Liver (tissue), 9 donors: ENCODE measurements around the gene CELA3B. TPM values are rescaled to one million over a fixed set of nuclear protein-coding genes. Genes with fewer than 3 reads are reported as not detected.
"Not testable (repeated sequence)": the region's sequence is repeated elsewhere in the genome, so short reads cannot be mapped to it uniquely, and the experiment has no call there.

ENCODE experiments used
- DNase-seq: peaks from one replicate; pipeline ENCODE4 v3.0.0-alpha.2; 2017; ENCODE audit warnings: low spot score
- H3K27ac ChIP-seq, 2 donors: one replicate each; pipeline ENCODE4 v1.7.0; 2013; ENCODE audit warnings: inconsistent platforms in 2 of 2, low read length in 2 of 2, control low read depth in 1 of 2, low read depth in 1 of 2, mild to moderate bottlenecking in 1 of 2
- H3K27me3 ChIP-seq, 4 donors: one replicate each; pipeline versions ENCODE4 v1.6.1 to v1.7.0; 2013; ENCODE audit warnings: low read length in 3 of 4, inconsistent platforms in 1 of 4, mild to moderate bottlenecking in 1 of 4, moderate library complexity in 1 of 4; ENCODE audit not compliant: control insufficient read depth in 4 of 4, insufficient read depth in 4 of 4
- H3K36me3 ChIP-seq, 4 donors: one replicate each; pipeline versions ENCODE4 v1.6.1 to v1.7.0; 2013; ENCODE audit warnings: low read length in 3 of 4, mild to moderate bottlenecking in 3 of 4, low read depth in 1 of 4, moderate library complexity in 1 of 4; ENCODE audit not compliant: control insufficient read depth in 4 of 4, insufficient read depth in 3 of 4
- H3K4me1 ChIP-seq, 4 donors: one replicate each; pipeline versions ENCODE4 v1.6.1 to v1.7.0; 2013; ENCODE audit warnings: low read length in 3 of 4, mild to moderate bottlenecking in 3 of 4, moderate library complexity in 1 of 4; ENCODE audit not compliant: control insufficient read depth in 4 of 4, insufficient read depth in 4 of 4
- H3K4me3 ChIP-seq, 3 donors: one replicate each; pipeline versions ENCODE4 v1.6.1 to v1.7.0; 2013; ENCODE audit warnings: low read length in 3 of 3, control low read depth in 1 of 3, low read depth in 1 of 3, mild to moderate bottlenecking in 1 of 3
- H3K9ac ChIP-seq, 2 donors: one replicate each; pipeline ENCODE4 v1.7.0; 2013; ENCODE audit warnings: low read length in 2 of 2, mild to moderate bottlenecking in 2 of 2, moderate library complexity in 2 of 2, control low read depth in 1 of 2, low read depth in 1 of 2
- H3K9me3 ChIP-seq, 4 donors: one replicate each; pipeline versions ENCODE4 v1.6.1 to v1.7.0; 2013; ENCODE audit warnings: low read length in 3 of 4; ENCODE audit not compliant: control insufficient read depth in 4 of 4
- WGBS: extraction: QIAGEN DNeasy Blood & Tissue Kit; methylation state at CpG from one replicate; pipeline ENCODE4 v1.1.7; 2013; 5-methylcytosine and 5-hydroxymethylcytosine counted together
- polyA plus RNA-seq, 2 donors: library from polyadenylated mRNA; stranded (reverse) in 1 of 2; unstranded in 1 of 2; fragments of 200-250 nt in 1 of 2; fragments of >200 nt in 1 of 2; fragmentation: Nextera tagmentation in 1 of 2; extraction: Ambion mirVana in 1 of 2; gene quantifications; one replicate each; pipeline versions ENCODE4 v1.2.1 to v1.2.3, GENCODE V29; 2013 to 2015
- total RNA-seq, 2 donors: library from RNA; depleted of rRNA; stranded (reverse); fragments of >200 nt; gene quantifications; one replicate each; pipeline ENCODE4 v1.2.3, GENCODE V29; 2014
- donor health status: healthy.
- donor health status: healthy.
- donor health status: healthy.
- donor health status: healthy.
- donor health status: healthy.

Gene CELA3B
- total and polyA plus RNA-seq, 4 donors, result not detected

DNA sequence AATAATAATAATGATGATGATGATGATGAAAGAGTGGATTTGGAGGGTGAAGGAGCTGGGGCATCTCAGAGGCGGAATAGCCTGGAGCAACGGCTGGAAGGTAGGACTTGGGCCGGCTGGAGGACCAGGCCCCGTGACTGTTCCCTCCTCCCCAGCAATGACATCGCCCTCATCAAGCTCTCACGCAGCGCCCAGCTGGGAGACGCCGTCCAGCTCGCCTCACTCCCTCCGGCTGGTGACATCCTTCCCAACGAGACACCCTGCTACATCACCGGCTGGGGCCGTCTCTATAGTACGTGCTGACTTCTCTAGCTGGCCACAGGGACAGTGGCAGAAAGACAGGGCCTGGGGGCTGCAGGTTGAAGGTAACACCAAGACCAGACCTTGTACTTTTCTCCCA lies 6.7 kb downstream of the CELA3B start:
- H3K9ac ChIP-seq, DNase-seq, H3K4me3 ChIP-seq, H3K27ac ChIP-seq, H3K36me3 ChIP-seq, H3K9me3 ChIP-seq, H3K4me1 ChIP-seq, H3K27me3 ChIP-seq: not testable (repeated sequence)
- WGBS, result 82% methylated on average over 12 of the region's 15 CpGs

GRCh38 chr1:21985893-21986292 lies 9.1 kb downstream of the CELA3B start:
- not testable (repeated sequence) for H3K9me3 ChIP-seq, DNase-seq, H3K4me1 ChIP-seq, H3K9ac ChIP-seq, H3K27me3 ChIP-seq, H3K27ac ChIP-seq, H3K4me3 ChIP-seq, H3K36me3 ChIP-seq
- WGBS, result 48% methylated on average over 4 of the region's 5 CpGs

- H3K9ac ChIP-seq, H3K36me3 ChIP-seq, H3K9me3 ChIP-seq, H3K27me3 ChIP-seq, H3K4me3 ChIP-seq, H3K4me1 ChIP-seq, DNase-seq, H3K27ac ChIP-seq: not testable (repeated sequence)
- whole genome bisulfite sequencing, result 90% methylated on average over 10 of the region's 12 CpGs
Observed at GRCh38 chr1:21986386-21986785, 9.6 kb downstream of the CELA3B start.

DNA sequence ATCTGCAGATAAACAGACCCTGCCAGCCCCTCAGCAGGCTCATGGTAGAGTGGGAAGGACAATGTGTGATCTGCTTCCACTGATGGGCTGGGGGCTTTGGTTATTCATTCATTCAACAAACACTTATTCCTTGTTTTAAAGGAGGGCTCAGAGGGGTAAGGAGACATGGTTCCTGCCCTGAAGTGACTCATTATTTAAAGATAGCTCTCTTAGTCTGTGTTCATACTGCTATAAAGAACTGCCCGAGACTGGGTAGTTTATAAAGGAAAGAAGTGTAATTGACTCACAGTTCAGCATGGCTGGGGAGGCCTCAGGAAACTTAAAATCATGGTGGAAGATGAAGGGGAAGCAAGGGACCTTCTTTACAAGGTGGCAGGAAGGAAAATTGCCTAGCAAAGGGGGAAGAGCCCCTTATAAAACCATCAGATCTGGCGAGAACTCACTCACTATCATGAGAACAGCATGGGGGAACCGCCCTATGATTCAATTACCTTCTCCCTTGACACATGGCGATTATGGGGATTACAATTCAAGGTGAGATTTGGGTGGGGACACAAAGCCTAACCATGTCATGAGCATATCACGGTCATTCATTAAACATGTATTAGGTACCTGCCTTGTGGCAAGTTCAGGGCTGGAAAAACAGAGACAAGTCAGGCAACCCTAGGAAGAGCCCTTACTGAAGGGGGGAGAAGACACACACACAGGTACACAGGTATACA lies 13.0 kb downstream of the CELA3B start:
- 59% methylated on average over 2 of the region's 5 CpGs for WGBS
- not testable (repeated sequence) for H3K36me3 ChIP-seq, H3K9me3 ChIP-seq, H3K4me1 ChIP-seq, H3K27ac ChIP-seq, H3K4me3 ChIP-seq, H3K27me3 ChIP-seq, H3K9ac ChIP-seq, DNase-seq

GRCh38 chr1:21992186-21992585 lies 15.4 kb downstream of the CELA3B start:
- not testable (repeated sequence) for H3K9ac ChIP-seq, H3K27ac ChIP-seq, DNase-seq, H3K36me3 ChIP-seq, H3K9me3 ChIP-seq, H3K4me3 ChIP-seq, H3K27me3 ChIP-seq, H3K4me1 ChIP-seq
- WGBS, result 90% methylated on average over 3 of the region's 3 CpGs

- not testable (repeated sequence) for H3K9me3 ChIP-seq, H3K36me3 ChIP-seq
Observed at GRCh38 chr1:21994716-21995115, 17.9 kb downstream of the CELA3B start.

GRCh38 chr1:21996663-21996970 lies 19.8 kb downstream of the CELA3B start:
- not testable (repeated sequence) for H3K4me1 ChIP-seq, DNase-seq, H3K36me3 ChIP-seq, H3K27me3 ChIP-seq, H3K9ac ChIP-seq, H3K4me3 ChIP-seq, H3K27ac ChIP-seq, H3K9me3 ChIP-seq
- WGBS, result 73% methylated on average over 3 of the region's 3 CpGs

More at GRCh38 chr1:21994716-21995115, 17.9 kb downstream of the CELA3B start:
- WGBS, result 95% methylated on average over 8 of the region's 8 CpGs
- not testable (repeated sequence) for H3K9ac ChIP-seq, H3K4me1 ChIP-seq, DNase-seq, H3K27ac ChIP-seq, H3K4me3 ChIP-seq, H3K27me3 ChIP-seq

DNA sequence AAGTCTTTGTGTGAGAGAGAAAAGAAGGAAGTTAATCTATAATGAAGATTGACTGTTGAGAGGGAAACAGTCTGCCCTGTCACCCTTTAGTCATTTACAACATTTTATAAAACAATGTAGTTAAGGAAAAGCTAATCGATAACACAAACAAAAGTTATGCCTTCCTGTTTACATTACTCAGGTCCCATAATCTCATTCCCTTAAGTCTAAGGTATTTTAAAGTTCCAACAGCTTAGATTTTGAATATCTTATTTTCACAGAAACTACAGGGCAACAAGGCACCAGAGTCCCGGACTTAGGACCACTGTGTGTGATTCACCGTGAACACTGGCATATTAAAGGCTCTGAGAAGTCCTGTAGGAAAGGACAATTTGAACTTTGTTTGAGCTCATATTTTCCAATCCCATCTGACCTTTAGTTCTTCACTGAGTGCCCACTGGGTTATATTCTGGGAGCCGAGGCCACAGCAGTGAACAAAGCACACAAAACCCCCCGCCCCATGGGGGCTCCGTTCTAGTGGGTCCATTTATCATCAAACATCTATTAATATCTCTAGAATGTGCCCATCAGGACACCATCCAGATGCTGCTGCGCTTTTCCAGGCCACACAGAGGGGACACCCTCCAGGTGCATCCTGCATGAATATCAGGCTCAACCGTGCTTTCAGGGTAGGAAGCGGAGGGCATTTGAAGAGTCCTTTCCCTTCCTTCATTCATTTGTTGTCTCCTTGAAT lies 21.2 kb downstream of the CELA3B start:
- H3K27me3 ChIP-seq, H3K9ac ChIP-seq, H3K36me3 ChIP-seq, H3K4me1 ChIP-seq, H3K27ac ChIP-seq, H3K9me3 ChIP-seq, H3K4me3 ChIP-seq, DNase-seq: not testable (repeated sequence)
- 57% methylated on average over 9 of the region's 9 CpGs for WGBS
